HG03460 (cell line): ENCODE measurements around the gene KLHDC4.

Experiments used
- ATAC-seq: cut with Tn5 transposase; IDR thresholded peaks from one replicate; pipeline ENCODE4 v1.9.1; 2021; ENCODE audit not compliant: unreplicated experiment

Gene KLHDC4

GRCh38 chr16:87662254-87663204 lies 103.3 kb downstream of the KLHDC4 start:
- no peak for ATAC-seq

- no peak for ATAC-seq
These were observed 104.2 kb downstream of the KLHDC4 start for GRCh38 chr16:87661561-87661960.

GRCh38 chr16:87658564-87659225 lies 107.1 kb downstream of the KLHDC4 start:
- ATAC-seq = no peak
